ENCODE results near the gene ADAM10. TPM values are rescaled to one million over a fixed set of nuclear protein-coding genes. Genes with fewer than 3 reads are reported as not detected.
A peak's percentile ranks its signal among the peaks of the same experiment; 100 is the strongest.

ADAM10 gene
- total RNA-seq, 1 experiment from 2014 or later = 159 TPM

DNA sequence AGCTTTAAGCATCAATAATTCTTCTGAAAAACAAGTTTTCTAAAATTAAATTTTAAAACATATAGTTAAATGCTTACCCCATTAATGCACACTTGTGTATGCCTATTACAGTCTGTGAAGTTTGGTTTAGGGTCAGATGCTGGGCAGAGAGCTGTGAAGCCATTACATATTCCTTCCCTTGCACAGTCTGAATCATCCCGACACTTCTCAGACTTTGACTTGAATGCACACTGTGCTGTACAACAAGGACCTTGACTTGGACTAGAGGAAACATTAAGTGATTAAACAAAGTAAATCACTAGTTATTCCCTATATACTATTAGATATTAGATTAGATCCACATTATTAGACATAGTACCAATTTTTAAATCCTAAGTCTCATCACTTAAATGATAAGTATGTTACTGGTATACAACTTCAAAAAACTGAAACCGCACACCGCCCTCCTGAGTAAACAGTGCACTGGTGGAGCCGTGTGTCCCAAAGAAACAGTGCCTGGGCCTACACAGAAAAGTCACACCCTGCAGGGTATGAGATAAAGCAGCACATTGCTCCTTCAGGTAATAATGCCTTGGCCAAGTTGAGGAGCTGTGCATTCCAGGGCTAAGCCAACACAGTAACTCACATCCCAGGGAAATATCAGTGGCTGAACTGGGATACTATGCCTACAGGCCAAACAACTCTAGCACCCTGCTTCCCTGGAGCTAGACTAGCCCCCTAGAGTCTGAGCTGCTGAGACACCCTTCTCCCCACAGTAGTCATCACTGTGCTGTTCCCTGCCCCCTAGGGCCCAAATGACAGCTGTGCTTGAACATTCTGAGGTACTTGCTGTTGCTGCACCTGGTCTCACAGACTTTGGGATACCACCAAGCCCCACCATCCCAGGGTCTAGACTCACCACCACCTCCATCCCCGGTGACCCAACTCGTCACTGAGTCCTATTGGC, 137.5 kb downstream of the ADAM10 start:
- Histone ChIP-seq H3K27ac (ENCODE audit: insufficient read length, low read depth, low read length) (no peak overlapping the region), H3T11ph (ENCODE audit: low read length) (no peak overlapping the region), H2BK120ac (ENCODE audit: low read depth, low read length, poor library complexity, severe bottlenecking) (no peak overlapping the region), H3K4me1 (ENCODE audit: insufficient read depth, low read length) (no peaks in the 10 kb centered on the region), H3K23me2 (ENCODE audit: insufficient read length, low read depth, low read length, poor library complexity, severe bottlenecking) (no peaks in the 10 kb centered on the region), H4K5ac (ENCODE audit: insufficient read length, low read depth, low read length) (no peak overlapping the region), H2BK15ac (ENCODE audit: low read depth, low read length) (no peak overlapping the region), H3K4ac (ENCODE audit: low read depth, low read length) (no peak overlapping the region), H3K56ac (ENCODE audit: insufficient read length, low read depth, low read length) (no peak overlapping the region), H3K9me3 (ENCODE audit: control insufficient read depth, low read depth, low read length) (no peaks in the 10 kb centered on the region), H4K8ac (replicated peaks; ENCODE audit: insufficient read length, low read depth, low read length) (no peak overlapping the region), H4K20me1 (ENCODE audit: control insufficient read depth, insufficient read depth, insufficient read length) (no peaks in the 10 kb centered on the region), H3K79me1 (ENCODE audit: insufficient read depth, low read depth, low read length, poor library complexity, severe bottlenecking) (no peaks in the 10 kb centered on the region), H2BK5ac (ENCODE audit: insufficient read length, low read length) (no peak overlapping the region), H3K4me2 (ENCODE audit: insufficient read depth, insufficient read length, low read length) (no peak overlapping the region), H2AK5ac (ENCODE audit: insufficient read length, low read length) (no peak overlapping the region), H3K79me2 (ENCODE audit: insufficient read depth, low read length) (no peaks in the 10 kb centered on the region), H2AFZ (ENCODE audit: low read length) (no peak overlapping the region), H4K91ac (ENCODE audit: insufficient read length, low read depth, low read length) (no peak overlapping the region), H3K18ac (ENCODE audit: insufficient read length, low read depth, low read length) (no peak overlapping the region), H3K27me3 (ENCODE audit: insufficient read depth, low read length) (no peaks in the 10 kb centered on the region), H3K14ac (ENCODE audit: insufficient read depth, low read length) (no peak overlapping the region), H2BK20ac (ENCODE audit: low read depth, low read length, poor library complexity, severe bottlenecking) (no peak overlapping the region), H3K23ac (ENCODE audit: insufficient read length, low read depth, low read length) (no peak overlapping the region), H2BK12ac (ENCODE audit: insufficient read length, low read depth, low read length) (no peak overlapping the region), H3K9ac (ENCODE audit: extremely low read depth, insufficient read length, low read length) (no peak overlapping the region)
- Mint-ChIP-seq H3K4me3 (no peak overlapping the region), H3K27me3 (ENCODE audit: low read depth) (no peaks in the 10 kb centered on the region), H3K4me1 (peaks cover under 1 to 4% of the 10 kb centered on the region in 2 experiments; a peak in 2 of 4 replicates), H3K36me3 (ENCODE audit: insufficient read depth in 1 of 3, low read depth in 3 of 3) (peaks cover 27 to 45% (median 39%) of the 10 kb centered on the region in 3 experiments), H3K9me3 (peaks cover 10 to 12% of the 10 kb centered on the region in 2 experiments), H3K27ac (peak overlapping the region in 2 of 3 experiments; percentile 14 to 46; a peak in 2 of 7 replicates)
- no peak for DNase-seq
- no CpG with 5 or more reads among the region's 6 CpGs for WGBS (ENCODE audit: extremely low coverage, insufficient read length, low lambda C conversion rate)
- TF ChIP-seq, protein P1, sequence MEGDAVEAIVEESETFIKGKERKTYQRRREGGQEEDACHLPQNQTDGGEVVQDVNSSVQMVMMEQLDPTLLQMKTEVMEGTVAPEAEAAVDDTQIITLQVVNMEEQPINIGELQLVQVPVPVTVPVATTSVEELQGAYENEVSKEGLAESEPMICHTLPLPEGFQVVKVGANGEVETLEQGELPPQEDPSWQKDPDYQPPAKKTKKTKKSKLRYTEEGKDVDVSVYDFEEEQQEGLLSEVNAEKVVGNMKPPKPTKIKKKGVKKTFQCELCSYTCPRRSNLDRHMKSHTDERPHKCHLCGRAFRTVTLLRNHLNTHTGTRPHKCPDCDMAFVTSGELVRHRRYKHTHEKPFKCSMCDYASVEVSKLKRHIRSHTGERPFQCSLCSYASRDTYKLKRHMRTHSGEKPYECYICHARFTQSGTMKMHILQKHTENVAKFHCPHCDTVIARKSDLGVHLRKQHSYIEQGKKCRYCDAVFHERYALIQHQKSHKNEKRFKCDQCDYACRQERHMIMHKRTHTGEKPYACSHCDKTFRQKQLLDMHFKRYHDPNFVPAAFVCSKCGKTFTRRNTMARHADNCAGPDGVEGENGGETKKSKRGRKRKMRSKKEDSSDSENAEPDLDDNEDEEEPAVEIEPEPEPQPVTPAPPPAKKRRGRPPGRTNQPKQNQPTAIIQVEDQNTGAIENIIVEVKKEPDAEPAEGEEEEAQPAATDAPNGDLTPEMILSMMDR (conservative IDR thresholded peaks at IDR 0.05) = no peak

Data from H9 (cell line).